ENCODE results near the gene TMEM229A. TPM values are rescaled to one million over a fixed set of nuclear protein-coding genes. Genes with fewer than 3 reads are reported as not detected.

TMEM229A gene
- total RNA-seq, 4 donors from 2014 or later: 10.6 to 23.1 (median 11.4) TPM; not detected in 1

GRCh38 chr7:124058515-124058914 is 25.6 kb upstream of the TMEM229A start:
- TF ChIP-seq CTCF (IDR thresholded peaks at IDR 0.05): no peak
- TF ChIP-seq POLR2A (IDR thresholded peaks at IDR 0.05): no peak
- Histone ChIP-seq H3K27ac (no peak overlapping the region), H3K27me3 (no peaks in the 10 kb centered on the region), H3K4me1 (peaks cover 0 to 8% (median 0%) of the 10 kb centered on the region in 4 donors), H3K36me3 (no peaks in the 10 kb centered on the region), H3K4me3 (no peak overlapping the region), H3K9me3 (no peaks in the 10 kb centered on the region)
- no peak for DNase-seq

- Histone ChIP-seq H3K27ac (no peak overlapping the region), H3K4me1 (peaks cover 0 to 8% (median 0%) of the 10 kb centered on the region in 4 donors), H3K9me3 (no peaks in the 10 kb centered on the region), H3K36me3 (no peaks in the 10 kb centered on the region), H3K4me3 (no peak overlapping the region), H3K27me3 (no peaks in the 10 kb centered on the region)
- TF ChIP-seq CTCF (IDR thresholded peaks at IDR 0.05): no peak
- DNase-seq: no peak
These were observed 25.0 kb upstream of the TMEM229A start for GRCh38 chr7:124057872-124058271.

- H3K27me3 ChIP-seq: no peaks in the 10 kb centered on the region
- no peak overlapping the region for H3K27ac ChIP-seq
- no peak for TF ChIP-seq CTCF (IDR thresholded peaks at IDR 0.05)
- TF ChIP-seq POLR2A (IDR thresholded peaks at IDR 0.05): no peak
- peaks cover 0 to 9% (median 0%) of the 10 kb centered on the region in 4 donors for H3K4me1 ChIP-seq
- no peak for DNase-seq
- H3K36me3 ChIP-seq: no peaks in the 10 kb centered on the region
- no peak overlapping the region for H3K4me3 ChIP-seq
- H3K9me3 ChIP-seq: no peaks in the 10 kb centered on the region
These were observed 23.4 kb upstream of the TMEM229A start for GRCh38 chr7:124056234-124056633.

GRCh38 chr7:124051681-124052377 is 19.0 kb upstream of the TMEM229A start:
- peaks cover 0 to 8% (median 0%) of the 10 kb centered on the region in 4 donors for H3K4me1 ChIP-seq
- no peaks in the 10 kb centered on the region for H3K9me3 ChIP-seq
- no peak for TF ChIP-seq CTCF (IDR thresholded peaks at IDR 0.05)
- TF ChIP-seq POLR2A (IDR thresholded peaks at IDR 0.05): no peak
- peak overlapping the region in 3 of 4 donors; percentile 20 to 40 (median 20) for H3K27ac ChIP-seq
- no peaks in the 10 kb centered on the region for H3K27me3 ChIP-seq
- H3K4me3 ChIP-seq: no peak overlapping the region
- DNase-seq: no peak
- H3K36me3 ChIP-seq: no peaks in the 10 kb centered on the region

GRCh38 chr7:124042826-124043225 is 10.0 kb upstream of the TMEM229A start:
- Histone ChIP-seq H3K4me3 (no peak overlapping the region), H3K27ac (no peak overlapping the region), H3K9me3 (no peaks in the 10 kb centered on the region), H3K4me1 (no peaks in the 10 kb centered on the region), H3K36me3 (no peaks in the 10 kb centered on the region), H3K27me3 (no peaks in the 10 kb centered on the region)
- TF ChIP-seq CTCF (IDR thresholded peaks at IDR 0.05) (no peak), POLR2A (IDR thresholded peaks at IDR 0.05) (no peak)
- DNase-seq: no peak
